HG03103 (cell line): ENCODE measurements around the gene ADCK1.
"Not testable (repeated sequence)": the region's sequence is repeated elsewhere in the genome, so short reads cannot be mapped to it uniquely, and the experiment has no call there.

Experiments
- ATAC-seq: cut with Tn5 transposase; IDR thresholded peaks from one replicate; pipeline ENCODE4 v1.9.1; 2021; ENCODE audit warnings: low read depth; ENCODE audit not compliant: unreplicated experiment

Gene ADCK1

GRCh38 chr14:77892890-77893484 lies 93.1 kb downstream of the ADCK1 start:
- ATAC-seq: no peak

- ATAC-seq: no peak
Observed at GRCh38 chr14:77897374-77897773, 97.5 kb downstream of the ADCK1 start.

GRCh38 chr14:77902811-77903210 lies 102.9 kb downstream of the ADCK1 start:
- ATAC-seq: no peak

DNA sequence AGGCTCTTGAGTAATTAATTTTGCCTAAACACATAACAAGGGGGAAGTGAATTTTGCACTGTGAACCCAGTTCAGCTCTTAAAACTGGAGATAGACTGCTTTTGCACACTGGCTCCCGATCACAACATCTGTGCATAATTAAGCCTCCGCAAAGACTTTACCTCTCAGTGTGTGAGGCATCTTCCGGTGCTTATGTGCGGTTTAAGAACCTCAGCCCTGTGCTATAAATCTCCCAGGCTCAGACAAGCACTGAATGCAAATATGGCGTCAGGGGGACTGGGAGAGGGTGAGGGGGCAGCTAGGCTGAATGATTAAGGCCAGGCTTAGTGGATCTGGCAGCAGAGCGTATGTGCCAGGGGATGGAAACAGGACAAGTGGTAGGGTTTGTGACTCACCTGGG lies 103.3 kb downstream of the ADCK1 start:
- ATAC-seq: no peak

- no peak for ATAC-seq
Observed at GRCh38 chr14:77903937-77904617, 104.2 kb downstream of the ADCK1 start.

DNA sequence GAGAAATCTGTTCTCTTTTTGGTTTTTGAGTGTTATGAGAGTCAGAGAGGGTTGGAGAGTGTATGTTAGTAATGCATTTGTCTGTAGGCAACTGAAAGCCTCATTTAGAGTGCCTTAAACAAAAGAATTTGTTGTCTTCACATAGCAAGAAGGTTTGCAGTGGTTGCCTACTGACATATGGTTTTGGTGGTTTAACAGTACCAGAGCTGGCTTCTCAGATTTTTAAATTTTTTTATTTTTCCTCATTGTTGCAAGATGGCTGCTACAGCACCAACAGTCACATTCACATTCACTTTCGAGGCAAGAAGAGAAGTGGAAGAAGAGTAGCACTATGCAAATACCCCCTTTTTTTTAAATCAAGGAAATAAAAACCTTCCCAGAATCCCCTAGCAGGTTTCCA lies 106.5 kb downstream of the ADCK1 start:
- ATAC-seq: no peak

DNA sequence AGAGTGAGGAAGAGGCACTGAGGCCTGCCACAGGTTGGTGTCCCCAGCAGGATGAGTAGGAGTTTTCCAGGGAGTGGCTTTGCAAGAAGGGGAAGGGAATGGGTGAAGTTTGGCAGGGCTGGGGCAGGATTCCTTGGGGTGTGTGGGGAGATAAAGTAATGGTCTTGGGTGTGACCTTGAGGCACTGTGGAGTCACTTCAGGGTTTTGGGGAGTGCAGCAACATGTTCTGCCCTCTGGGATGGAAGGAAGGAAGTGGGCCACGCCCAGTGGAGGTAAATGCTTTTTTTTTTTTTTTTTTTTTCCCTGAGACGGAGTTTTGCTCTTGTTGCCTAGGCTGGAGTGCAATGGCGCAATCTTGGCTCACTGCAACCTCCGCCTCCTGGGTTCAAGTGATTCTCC lies 108.9 kb downstream of the ADCK1 start:
- ATAC-seq: no peak

DNA sequence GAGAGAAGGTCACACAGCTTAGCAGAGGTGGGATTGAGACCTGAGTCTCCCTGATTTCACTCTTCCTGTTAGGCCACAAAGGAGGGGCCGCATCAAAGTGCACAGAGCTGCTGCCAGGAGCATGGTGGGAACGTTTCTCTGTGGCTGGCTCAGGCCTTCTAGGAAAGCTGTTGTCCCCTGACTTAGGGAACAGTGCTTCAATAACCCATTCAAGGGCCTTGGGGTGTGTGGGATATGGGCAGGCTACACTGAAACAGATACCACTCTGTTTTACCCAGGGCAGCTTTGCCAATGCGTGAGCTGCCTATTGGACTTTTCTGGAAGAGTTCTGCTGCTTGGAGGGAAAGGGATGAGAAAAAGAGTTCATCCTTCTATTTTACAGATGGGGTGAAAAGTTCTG lies 110.0 kb downstream of the ADCK1 start:
- no peak for ATAC-seq

DNA sequence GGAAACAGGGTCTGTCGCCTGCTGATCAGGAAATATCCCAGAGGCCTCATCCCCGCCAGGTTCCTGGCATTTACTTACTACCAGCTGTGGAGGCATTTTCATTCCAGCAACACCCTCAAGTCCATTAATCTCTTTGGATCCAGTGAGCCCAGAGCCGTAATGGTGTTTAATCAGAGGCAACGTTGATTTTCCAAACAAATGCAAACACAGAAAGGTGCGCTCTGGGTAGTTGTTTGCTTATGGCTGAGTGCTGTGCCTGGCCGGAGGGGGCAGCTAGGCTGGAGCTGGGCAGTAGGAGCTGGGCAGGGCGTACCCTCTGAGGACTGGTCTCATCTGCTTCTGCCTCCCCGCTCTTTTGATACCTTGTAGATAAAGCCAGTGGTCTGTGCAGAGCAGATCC lies 110.6 kb downstream of the ADCK1 start:
- no peak for ATAC-seq

DNA sequence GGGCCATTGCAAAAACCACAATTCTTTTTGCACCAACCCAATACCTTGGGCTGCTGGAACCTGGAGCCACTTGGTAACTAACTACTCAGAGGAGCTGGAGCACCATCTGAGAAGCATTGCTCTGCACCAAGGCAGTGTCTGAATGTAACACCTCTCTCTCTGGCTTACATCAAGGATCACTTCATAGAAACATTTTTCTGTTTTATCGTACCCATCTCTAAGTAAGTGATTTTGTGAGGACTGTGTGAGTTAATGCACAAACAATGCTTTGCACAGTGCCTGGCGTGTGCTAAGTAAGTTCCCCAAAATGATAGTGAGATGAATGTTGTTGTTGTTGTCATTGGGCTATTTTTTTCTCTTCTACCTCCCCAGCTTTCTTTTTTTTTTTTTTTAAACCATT lies 111.4 kb downstream of the ADCK1 start:
- no peak for ATAC-seq

DNA sequence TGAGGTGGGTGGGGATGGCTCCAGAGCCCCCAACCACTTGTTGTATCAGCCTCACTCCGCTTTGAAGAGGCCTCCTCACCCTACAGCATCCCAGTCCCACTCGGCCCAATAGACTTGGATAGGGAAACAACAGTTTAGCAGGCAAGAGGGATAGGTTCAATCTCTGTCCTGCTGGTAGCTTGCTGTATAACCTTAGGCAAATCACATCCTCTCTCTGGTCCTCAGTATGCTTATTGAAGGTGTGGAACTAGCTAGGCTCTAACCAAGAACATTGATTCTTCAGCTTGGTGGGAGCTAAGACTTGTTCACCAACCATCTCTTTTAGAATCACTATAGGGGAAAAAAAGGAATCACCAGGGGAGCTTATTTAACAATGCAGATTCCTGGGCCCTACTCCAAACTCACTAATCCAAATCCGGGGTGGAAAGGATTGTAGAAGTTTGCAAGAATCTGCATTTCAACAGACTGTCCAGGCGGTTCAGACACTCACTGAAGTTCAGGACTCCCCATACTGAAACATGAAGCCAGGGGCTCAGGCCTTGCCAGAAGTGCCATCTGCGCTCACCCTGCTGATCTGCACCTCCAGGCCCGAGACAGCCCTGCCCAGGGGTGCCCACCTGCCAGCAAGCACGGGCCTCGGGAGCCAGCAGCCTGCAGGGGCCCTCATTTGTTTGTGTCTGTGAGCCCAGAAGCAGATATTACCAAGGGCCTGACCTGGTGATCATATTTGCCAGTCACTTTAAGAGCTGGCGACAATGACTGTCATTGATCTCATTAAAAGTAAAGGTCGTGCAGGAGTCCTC lies 113.0 kb downstream of the ADCK1 start:
- no peak for ATAC-seq

GRCh38 chr14:77914073-77914721 lies 114.3 kb downstream of the ADCK1 start:
- no peak for ATAC-seq

DNA sequence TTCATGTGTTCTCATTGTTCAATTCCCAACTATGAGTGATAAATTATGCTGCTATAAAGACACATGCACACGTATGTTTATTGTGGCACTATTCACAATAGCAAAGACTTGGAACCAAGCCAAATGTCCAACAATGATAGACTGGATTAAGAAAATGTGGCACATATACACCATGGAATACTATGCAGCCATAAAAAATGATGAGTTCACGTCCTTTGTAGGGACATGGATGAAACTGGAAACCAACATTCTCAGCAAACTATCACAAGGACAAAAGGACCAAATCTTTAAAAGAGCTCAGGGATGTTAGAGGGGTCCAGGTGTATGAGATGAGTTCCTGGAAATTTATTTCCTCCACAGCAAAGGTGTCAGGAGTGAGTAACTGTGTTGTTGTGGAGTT lies 115.5 kb downstream of the ADCK1 start:
- ATAC-seq: not testable (repeated sequence)

DNA sequence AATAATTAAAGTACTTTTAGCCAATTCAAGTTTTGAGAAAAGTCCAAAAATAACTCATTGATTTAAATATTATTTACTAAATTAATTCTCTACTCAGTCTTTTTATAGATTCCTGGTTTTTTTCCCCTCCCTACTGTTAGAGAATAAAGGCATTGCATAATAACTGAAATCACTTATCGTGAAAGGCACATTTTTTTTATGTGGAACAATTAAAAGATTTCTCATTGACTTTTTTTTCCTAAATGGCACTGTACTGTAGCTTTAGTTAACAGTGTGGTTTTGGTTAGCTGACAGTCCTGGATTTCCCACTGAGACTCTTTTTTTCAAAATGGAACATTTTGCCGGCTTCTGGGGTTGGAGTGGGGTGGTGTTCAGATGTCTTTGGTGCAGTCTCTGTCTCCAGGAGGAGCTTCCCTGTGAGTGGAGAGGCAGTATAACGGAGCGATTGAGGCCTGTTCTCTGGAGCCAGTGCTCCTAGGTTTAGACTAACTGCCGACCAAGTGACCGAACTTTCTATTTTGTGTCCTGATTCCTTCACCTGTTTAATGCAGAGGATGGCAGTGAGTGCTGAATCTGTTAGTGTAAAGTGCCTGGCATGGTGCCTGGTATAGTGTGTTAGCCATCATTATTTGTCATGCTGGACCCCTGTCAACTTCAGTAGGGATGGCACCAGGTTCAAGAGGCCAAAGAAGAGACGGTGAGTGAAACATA lies 117.7 kb downstream of the ADCK1 start:
- no peak for ATAC-seq

GRCh38 chr14:77918448-77918847 lies 118.5 kb downstream of the ADCK1 start:
- no peak for ATAC-seq

DNA sequence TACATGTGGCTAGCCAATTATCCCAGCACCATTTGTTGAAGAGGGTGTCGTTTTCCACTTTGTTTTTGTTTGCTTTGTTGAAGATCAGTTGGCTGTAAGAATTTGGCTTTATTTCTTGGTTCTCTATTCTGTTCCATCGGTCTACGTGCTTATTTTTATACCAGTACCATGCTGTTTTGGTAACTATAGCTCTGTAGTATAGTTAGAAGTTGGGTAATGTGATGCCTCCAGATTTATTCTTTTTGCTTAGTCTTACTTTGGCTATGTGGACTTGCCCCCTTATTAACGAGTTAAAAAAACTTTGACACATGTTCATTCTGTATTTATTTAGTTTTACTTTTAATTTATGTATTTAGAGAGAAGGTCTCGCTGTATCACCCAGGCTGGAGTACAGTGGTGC lies 120.4 kb downstream of the ADCK1 start:
- no peak for ATAC-seq

GRCh38 chr14:77921818-77922217 lies 121.9 kb downstream of the ADCK1 start:
- no peak for ATAC-seq

DNA sequence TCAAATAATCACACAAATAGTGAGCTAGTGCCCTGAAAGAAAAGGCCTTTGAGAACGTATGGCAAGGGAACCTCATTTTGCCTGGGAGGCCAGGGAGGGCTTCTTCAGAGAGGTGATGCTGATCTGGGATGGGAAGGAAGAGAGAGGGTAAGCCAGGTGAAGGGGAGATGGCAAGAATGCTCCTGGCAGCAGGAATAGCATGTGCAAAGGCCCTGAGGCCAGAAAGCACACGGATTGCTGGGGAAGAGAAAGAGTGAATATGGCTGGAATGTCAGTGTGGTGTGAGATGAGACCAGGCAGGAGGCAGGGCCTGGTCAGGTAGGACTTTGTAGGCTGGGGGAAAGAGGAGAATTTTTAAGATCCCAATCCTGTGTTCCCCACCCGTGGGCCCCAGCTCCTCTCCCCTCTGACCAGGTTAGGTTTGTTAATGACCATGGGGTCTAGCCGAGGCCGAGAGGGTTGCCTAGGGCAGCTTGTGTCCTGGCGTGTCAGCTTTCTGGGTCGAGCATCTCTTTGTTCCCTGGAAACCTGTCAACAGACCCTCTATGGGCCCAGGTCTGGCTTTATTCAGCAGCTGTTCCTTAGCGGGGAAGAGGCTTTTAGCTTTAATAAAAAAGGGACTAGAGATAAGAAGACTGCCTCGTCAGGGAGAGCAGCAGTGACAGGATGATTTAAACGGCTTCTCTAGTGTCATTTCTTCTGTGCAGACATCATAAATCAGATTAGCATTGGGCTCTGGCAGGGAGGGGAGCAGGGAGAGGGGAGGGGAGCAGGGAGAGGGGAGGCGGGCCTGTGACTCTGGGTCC lies 123.4 kb downstream of the ADCK1 start:
- ATAC-seq: no peak

DNA sequence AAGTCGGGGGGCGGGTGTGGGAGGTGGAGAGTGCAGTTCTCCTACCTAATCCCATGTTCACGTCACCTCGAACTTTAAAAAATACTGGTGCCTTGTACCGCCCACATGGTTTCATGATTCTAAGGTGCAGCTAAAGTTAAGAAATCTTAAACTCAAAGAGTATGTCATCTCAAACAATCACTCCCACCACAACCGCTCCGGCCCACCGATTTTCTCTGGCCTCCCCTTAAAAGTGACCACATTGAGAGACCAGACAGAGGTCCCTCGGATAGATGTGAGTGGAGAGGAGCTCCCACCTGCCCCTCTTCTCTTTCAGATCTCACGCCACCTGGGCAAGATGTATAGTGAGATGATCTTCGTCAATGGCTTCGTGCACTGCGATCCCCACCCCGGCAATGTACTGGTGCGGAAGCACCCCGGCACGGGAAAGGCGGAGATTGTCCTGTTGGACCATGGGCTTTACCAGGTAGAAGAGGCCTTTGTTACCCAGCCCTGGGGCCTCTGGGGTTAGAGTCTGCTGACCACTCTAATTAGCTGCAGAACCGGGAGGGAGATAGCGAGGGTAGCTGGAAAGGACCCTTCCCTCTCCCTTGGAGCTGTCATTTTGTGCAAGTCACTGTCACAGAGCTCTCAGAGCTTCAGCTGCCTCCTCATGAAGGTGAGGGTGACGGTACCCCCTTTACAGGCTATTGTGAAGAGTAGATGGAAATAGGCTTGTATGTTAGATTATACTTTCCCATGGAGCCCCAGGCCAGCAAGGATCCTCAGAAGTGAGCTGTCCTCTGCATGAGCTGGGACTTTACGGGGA lies 124.4 kb downstream of the ADCK1 start:
- ATAC-seq: no peak
